ENCODE data around the gene IGFN1.
"Not testable (repeated sequence)": the region's sequence is repeated elsewhere in the genome, so short reads cannot be mapped to it uniquely, and the experiment has no call there.

IGFN1 gene

DNA sequence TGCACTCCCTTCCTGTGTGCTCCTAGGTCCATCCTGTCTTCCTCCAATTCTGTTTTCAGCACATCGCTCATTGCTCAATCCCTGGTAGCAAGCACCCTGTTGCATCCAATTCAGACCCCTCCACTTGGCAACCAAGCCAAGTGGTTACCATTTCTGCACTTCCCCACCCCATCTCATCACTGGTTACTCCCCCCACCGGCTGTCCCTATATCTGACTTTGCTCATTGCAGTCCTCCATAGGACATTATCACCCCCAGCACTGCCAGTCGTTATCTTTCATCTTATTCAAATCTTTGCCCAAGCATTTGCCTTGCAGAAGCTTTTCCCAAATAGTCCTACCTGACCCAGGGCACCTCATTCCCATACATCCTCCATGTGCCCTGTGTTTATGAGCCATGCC, 34.3 kb upstream of the IGFN1 start:
- H3K36me3 ChIP-seq (ENCODE audit: control insufficient read depth, insufficient read depth, low read length), result no peaks in the 10 kb centered on the region
- no peak overlapping the region for H3K23ac ChIP-seq (ENCODE audit: low read length)
- no peak overlapping the region for H2BK15ac ChIP-seq (replicated peaks; ENCODE audit: low read depth)
- DNase-seq, result no peak
- H3K4me3 ChIP-seq (ENCODE audit: low read length), result no peak overlapping the region
- peaks cover 2% of the 10 kb centered on the region for H3K4me1 ChIP-seq (ENCODE audit: control insufficient read depth, low read depth, low read length)
- no peak overlapping the region for H4K8ac ChIP-seq (ENCODE audit: low read depth, low read length)
- no peak overlapping the region for H2BK120ac ChIP-seq (ENCODE audit: low read depth, low read length)
- H3K27me3 ChIP-seq (ENCODE audit: insufficient read depth, low read length, poor library complexity), result no peaks in the 10 kb centered on the region
- H3K18ac ChIP-seq (ENCODE audit: low read length), result no peak overlapping the region
- H3K79me1 ChIP-seq (ENCODE audit: low read length), result peaks cover 10% of the 10 kb centered on the region
- no peak overlapping the region for H3K4ac ChIP-seq (ENCODE audit: low read depth, low read length)
- no peak overlapping the region for H2AK5ac ChIP-seq (ENCODE audit: low read length)
- H3K79me2 ChIP-seq (ENCODE audit: control insufficient read depth, insufficient read depth, low read length), result peaks cover 12% of the 10 kb centered on the region
- no peak overlapping the region for H3K9ac ChIP-seq (ENCODE audit: low read length)
- WGBS (ENCODE audit: extremely low coverage, insufficient coverage, low lambda C conversion rate), result no CpG with 5 or more reads among the region's 3 CpGs
- no peak overlapping the region for H3K27ac ChIP-seq (ENCODE audit: low read depth, low read length)
- no peak overlapping the region for H2BK5ac ChIP-seq (ENCODE audit: low read length)
- no peak overlapping the region for H4K5ac ChIP-seq (ENCODE audit: low read length)
- H3K56ac ChIP-seq (ENCODE audit: low read length), result no peak overlapping the region
- no peak overlapping the region for H3K4me2 ChIP-seq (ENCODE audit: low read length)

DNA sequence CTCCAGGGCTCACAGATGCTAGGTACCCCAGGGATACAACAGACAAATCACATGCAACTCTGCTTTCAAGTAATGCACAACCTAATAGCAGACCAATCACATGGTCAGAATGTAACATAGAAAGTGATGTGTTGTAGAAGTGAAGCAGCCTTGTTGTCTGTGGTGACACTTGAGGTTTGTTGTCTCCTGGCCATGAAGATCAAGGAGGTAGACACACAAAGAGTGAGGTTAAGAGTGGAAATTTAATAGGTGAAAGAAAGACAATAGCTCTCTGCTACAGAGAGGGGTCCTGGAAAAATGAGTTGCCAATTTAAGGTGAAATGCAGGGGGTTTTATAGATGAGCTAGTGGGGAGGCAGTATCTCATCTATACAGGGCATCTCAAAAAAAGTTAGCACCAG, 33.8 kb upstream of the IGFN1 start:
- Histone ChIP-seq H2BK120ac (ENCODE audit: low read depth, low read length) (no peak overlapping the region), H3K79me1 (ENCODE audit: low read length) (peaks cover 10% of the 10 kb centered on the region), H4K8ac (ENCODE audit: low read depth, low read length) (no peak overlapping the region), H2BK5ac (ENCODE audit: low read length) (no peak overlapping the region), H3K27me3 (ENCODE audit: insufficient read depth, low read length, poor library complexity) (no peaks in the 10 kb centered on the region), H3K79me2 (ENCODE audit: control insufficient read depth, insufficient read depth, low read length) (peaks cover 12% of the 10 kb centered on the region), H3K4me1 (ENCODE audit: control insufficient read depth, low read depth, low read length) (peaks cover 2% of the 10 kb centered on the region), H2AK5ac (ENCODE audit: low read length) (no peak overlapping the region), H3K9ac (ENCODE audit: low read length) (no peak overlapping the region), H3K4ac (ENCODE audit: low read depth, low read length) (no peak overlapping the region), H3K23ac (ENCODE audit: low read length) (no peak overlapping the region), H3K4me2 (ENCODE audit: low read length) (no peak overlapping the region), H2BK15ac (replicated peaks; ENCODE audit: low read depth) (no peak overlapping the region), H3K36me3 (ENCODE audit: control insufficient read depth, insufficient read depth, low read length) (no peaks in the 10 kb centered on the region), H3K56ac (ENCODE audit: low read length) (no peak overlapping the region), H3K18ac (ENCODE audit: low read length) (no peak overlapping the region), H3K27ac (ENCODE audit: low read depth, low read length) (no peak overlapping the region), H4K5ac (ENCODE audit: low read length) (no peak overlapping the region), H3K4me3 (ENCODE audit: low read length) (no peak overlapping the region)
- DNase-seq, result no peak

DNA sequence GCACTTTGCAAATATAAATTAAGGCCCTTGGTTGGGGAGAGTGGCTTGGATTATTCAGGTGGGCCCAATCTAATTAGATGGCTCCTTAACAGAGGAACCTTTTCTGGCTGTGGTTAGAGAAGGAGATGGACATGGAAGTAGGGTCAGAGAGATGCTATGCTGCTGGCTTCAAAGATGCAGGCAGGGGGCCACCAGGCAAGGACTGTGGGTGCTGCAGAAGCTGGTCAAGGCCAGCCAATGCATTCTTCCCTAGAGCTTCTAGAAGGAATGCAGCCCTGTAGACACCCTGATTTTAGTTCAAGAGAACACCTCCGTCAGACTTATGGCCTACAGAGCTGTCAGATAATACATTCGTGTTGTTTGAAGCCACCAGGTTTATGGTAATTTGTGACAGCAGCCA, 32.7 kb upstream of the IGFN1 start:
- Histone ChIP-seq H3K23ac (ENCODE audit: low read length) (no peak overlapping the region), H4K8ac (ENCODE audit: low read depth, low read length) (no peak overlapping the region)

DNA sequence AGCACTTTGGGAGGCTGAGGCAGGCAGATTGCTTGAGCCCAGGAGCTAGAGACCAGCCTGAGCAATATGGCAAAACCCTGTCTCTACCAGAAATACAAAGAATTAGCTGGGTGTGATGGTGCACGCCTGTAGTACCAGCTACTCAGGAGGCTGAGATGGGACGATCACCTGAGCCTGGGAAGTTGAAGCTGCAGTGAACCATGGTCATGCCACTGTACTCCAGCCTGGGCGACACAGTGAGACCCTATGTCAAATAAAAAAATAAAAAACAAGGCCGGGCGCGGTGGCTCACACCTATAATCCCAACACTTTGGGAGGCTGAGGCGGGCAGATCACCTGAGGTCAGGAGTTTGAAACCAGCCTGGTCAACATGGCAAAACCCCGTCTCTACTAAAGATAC, 27.6 kb upstream of the IGFN1 start:
- not testable (repeated sequence) for H3K9ac ChIP-seq (ENCODE audit: low read length); H3K27me3 ChIP-seq (ENCODE audit: insufficient read depth, low read length, poor library complexity); H3K4me3 ChIP-seq (ENCODE audit: low read length); H4K5ac ChIP-seq (ENCODE audit: low read length); H4K8ac ChIP-seq (ENCODE audit: low read depth, low read length); H3K4me1 ChIP-seq (ENCODE audit: control insufficient read depth, low read depth, low read length); H3K36me3 ChIP-seq (ENCODE audit: control insufficient read depth, insufficient read depth, low read length); H2BK120ac ChIP-seq (ENCODE audit: low read depth, low read length); H2BK5ac ChIP-seq (ENCODE audit: low read length); H3K18ac ChIP-seq (ENCODE audit: low read length); H3K4me2 ChIP-seq (ENCODE audit: low read length); H3K27ac ChIP-seq (ENCODE audit: low read depth, low read length); H3K23ac ChIP-seq (ENCODE audit: low read length); DNase-seq; H2BK15ac ChIP-seq (replicated peaks; ENCODE audit: low read depth); H3K79me2 ChIP-seq (ENCODE audit: control insufficient read depth, insufficient read depth, low read length); H3K56ac ChIP-seq (ENCODE audit: low read length); H3K4ac ChIP-seq (ENCODE audit: low read depth, low read length); H2AK5ac ChIP-seq (ENCODE audit: low read length); H3K79me1 ChIP-seq (ENCODE audit: low read length)
- no CpG with 5 or more reads among the region's 8 CpGs for WGBS (ENCODE audit: extremely low coverage, insufficient coverage, low lambda C conversion rate)

More for the DNA sequence above, 32.7 kb upstream of the IGFN1 start:
- WGBS (ENCODE audit: extremely low coverage, insufficient coverage, low lambda C conversion rate), result no CpG with 5 or more reads among the region's 2 CpGs
- no peak for DNase-seq
- H3K27me3 ChIP-seq (ENCODE audit: insufficient read depth, low read length, poor library complexity), result no peaks in the 10 kb centered on the region
- no peak overlapping the region for H3K4me2 ChIP-seq (ENCODE audit: low read length)
- H3K36me3 ChIP-seq (ENCODE audit: control insufficient read depth, insufficient read depth, low read length), result no peaks in the 10 kb centered on the region
- no peak overlapping the region for H3K9ac ChIP-seq (ENCODE audit: low read length)
- peaks cover 7% of the 10 kb centered on the region for H3K79me2 ChIP-seq (ENCODE audit: control insufficient read depth, insufficient read depth, low read length)
- H3K79me1 ChIP-seq (ENCODE audit: low read length), result peaks cover 5% of the 10 kb centered on the region
- no peak overlapping the region for H3K56ac ChIP-seq (ENCODE audit: low read length)
- no peak overlapping the region for H3K27ac ChIP-seq (ENCODE audit: low read depth, low read length)
- H3K4ac ChIP-seq (ENCODE audit: low read depth, low read length), result no peak overlapping the region
- peaks cover 2% of the 10 kb centered on the region for H3K4me1 ChIP-seq (ENCODE audit: control insufficient read depth, low read depth, low read length)
- no peak overlapping the region for H3K18ac ChIP-seq (ENCODE audit: low read length)
- H2BK120ac ChIP-seq (ENCODE audit: low read depth, low read length), result no peak overlapping the region
- no peak overlapping the region for H3K4me3 ChIP-seq (ENCODE audit: low read length)
- H2BK15ac ChIP-seq (replicated peaks; ENCODE audit: low read depth), result no peak overlapping the region
- H4K5ac ChIP-seq (ENCODE audit: low read length), result no peak overlapping the region
- H2BK5ac ChIP-seq (ENCODE audit: low read length), result no peak overlapping the region
- H2AK5ac ChIP-seq (ENCODE audit: low read length), result no peak overlapping the region

DNA sequence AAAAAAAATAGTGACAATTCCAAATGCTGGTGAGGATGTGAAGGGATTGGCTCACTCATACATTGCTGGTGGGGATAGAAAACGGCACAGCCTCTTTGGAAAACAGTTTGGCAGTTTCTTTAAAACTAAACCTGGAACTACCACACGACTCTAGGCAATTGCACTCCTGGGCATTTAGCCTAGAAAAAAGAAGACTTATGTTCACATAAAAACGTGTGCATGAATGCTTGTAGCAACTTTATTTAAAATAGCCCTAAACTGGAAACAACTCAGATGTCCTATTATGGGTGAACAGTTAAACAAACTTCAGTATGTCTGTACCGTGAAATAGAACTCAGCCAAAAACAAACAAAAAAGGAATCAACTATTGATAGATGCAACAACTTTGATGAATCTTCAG, 26.9 kb upstream of the IGFN1 start:
- H3K23ac ChIP-seq (ENCODE audit: low read length), result no peak overlapping the region

DNA sequence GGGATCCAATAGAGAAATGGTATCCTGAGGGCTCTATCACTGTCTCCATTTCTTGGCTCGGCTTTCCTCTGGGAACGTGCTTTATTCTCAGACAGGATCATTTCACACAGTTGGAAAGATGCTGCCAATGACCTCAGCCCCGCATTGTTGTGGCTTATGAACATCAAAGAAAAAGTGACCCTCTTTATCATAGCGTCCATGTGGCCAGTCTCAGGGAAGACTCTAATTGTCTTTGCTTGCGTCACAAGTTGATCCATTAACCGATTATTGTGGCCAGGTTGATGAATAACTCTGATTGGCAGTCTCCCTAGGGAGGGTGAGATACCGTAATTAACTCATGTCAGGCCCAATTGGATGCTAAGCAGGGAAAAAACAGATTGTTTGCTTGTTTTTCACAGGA, 26.0 kb upstream of the IGFN1 start:
- Histone ChIP-seq H3K36me3 (ENCODE audit: control insufficient read depth, insufficient read depth, low read length) (no peaks in the 10 kb centered on the region), H3K56ac (ENCODE audit: low read length) (no peak overlapping the region), H3K4me1 (ENCODE audit: control insufficient read depth, low read depth, low read length) (no peaks in the 10 kb centered on the region), H2BK5ac (ENCODE audit: low read length) (no peak overlapping the region), H2BK15ac (replicated peaks; ENCODE audit: low read depth) (no peak overlapping the region), H3K4me2 (ENCODE audit: low read length) (no peak overlapping the region), H3K27ac (ENCODE audit: low read depth, low read length) (no peak overlapping the region), H2AK5ac (ENCODE audit: low read length) (no peak overlapping the region), H3K18ac (ENCODE audit: low read length) (no peak overlapping the region), H4K8ac (ENCODE audit: low read depth, low read length) (no peak overlapping the region), H2BK120ac (ENCODE audit: low read depth, low read length) (no peak overlapping the region), H4K5ac (ENCODE audit: low read length) (no peak overlapping the region), H3K4ac (ENCODE audit: low read depth, low read length) (no peak overlapping the region), H3K79me2 (ENCODE audit: control insufficient read depth, insufficient read depth, low read length) (no peaks in the 10 kb centered on the region), H3K79me1 (ENCODE audit: low read length) (no peaks in the 10 kb centered on the region), H3K27me3 (ENCODE audit: insufficient read depth, low read length, poor library complexity) (peaks cover 2% of the 10 kb centered on the region), H3K4me3 (ENCODE audit: low read length) (no peak overlapping the region), H3K9ac (ENCODE audit: low read length) (no peak overlapping the region), H3K23ac (ENCODE audit: low read length) (no peak overlapping the region)
- DNase-seq, result no peak
- no CpG with 5 or more reads among the region's 7 CpGs for WGBS (ENCODE audit: extremely low coverage, insufficient coverage, low lambda C conversion rate)

More for the DNA sequence above, 26.9 kb upstream of the IGFN1 start:
- WGBS (ENCODE audit: extremely low coverage, insufficient coverage, low lambda C conversion rate), result no CpG with 5 or more reads among the region's 4 CpGs
- Histone ChIP-seq H2BK120ac (ENCODE audit: low read depth, low read length) (no peak overlapping the region), H3K4ac (ENCODE audit: low read depth, low read length) (no peak overlapping the region), H2BK15ac (replicated peaks; ENCODE audit: low read depth) (no peak overlapping the region), H3K79me2 (ENCODE audit: control insufficient read depth, insufficient read depth, low read length) (no peaks in the 10 kb centered on the region), H3K27me3 (ENCODE audit: insufficient read depth, low read length, poor library complexity) (peaks cover 2% of the 10 kb centered on the region), H3K27ac (ENCODE audit: low read depth, low read length) (no peak overlapping the region), H4K8ac (ENCODE audit: low read depth, low read length) (no peak overlapping the region), H2BK5ac (ENCODE audit: low read length) (no peak overlapping the region), H4K5ac (ENCODE audit: low read length) (no peak overlapping the region), H3K4me1 (ENCODE audit: control insufficient read depth, low read depth, low read length) (no peaks in the 10 kb centered on the region), H3K79me1 (ENCODE audit: low read length) (no peaks in the 10 kb centered on the region), H3K18ac (ENCODE audit: low read length) (no peak overlapping the region), H3K4me2 (ENCODE audit: low read length) (no peak overlapping the region), H3K9ac (ENCODE audit: low read length) (no peak overlapping the region), H3K56ac (ENCODE audit: low read length) (no peak overlapping the region), H3K4me3 (ENCODE audit: low read length) (no peak overlapping the region), H2AK5ac (ENCODE audit: low read length) (no peak overlapping the region), H3K36me3 (ENCODE audit: control insufficient read depth, insufficient read depth, low read length) (no peaks in the 10 kb centered on the region)
- DNase-seq, result no peak

Measured in mesendoderm (in vitro differentiated cells).